Tibial nerve (tissue), 3 donors: ENCODE results near the gene ZEB1.

ENCODE experiments used
- CTCF ChIP-seq, 5 experiments: fragments of 200-600 bp in 3 of 5; fragments of 450-650 bp in 2 of 5; sonication (generic) in 3 of 5; IDR thresholded peaks; one replicate each; pipeline ENCODE4 v1.5.1; 2016 to 2019; ENCODE audit warnings: antibody characterized with exemption in 5 of 5, mild to moderate bottlenecking in 3 of 5, moderate library complexity in 2 of 5
- POLR2A ChIP-seq, 2 donors: fragments of 450-650 bp; IDR thresholded peaks; one replicate each; pipeline ENCODE4 v1.6.1; 2017; ENCODE audit warnings: antibody characterized with exemption in 2 of 2, mild to moderate bottlenecking in 2 of 2, moderate library complexity in 2 of 2

- TF ChIP-seq POLR2A (IDR thresholded peaks at IDR 0.05) (no peak), CTCF (IDR thresholded peaks at IDR 0.05) (no peak)
Observed at GRCh38 chr10:31313396-31313795, 5.6 kb upstream of the ZEB1 start.
